ENCODE results near the gene SH3BP5L. TPM values are rescaled to one million over a fixed set of nuclear protein-coding genes. Genes with fewer than 3 reads are reported as not detected.

The SH3BP5L gene
- total and polyA plus RNA-seq, 2 experiments from 2014 or later = 6.5 to 17.2 TPM

- no peak overlapping the region for H3K4me2 ChIP-seq
- 97% methylated on average over 8 of the region's 8 CpGs for WGBS (ENCODE audit: low lambda C conversion rate, missing lambda C conversion rate)
- H3K9me2 ChIP-seq (replicated peaks; ENCODE audit: insufficient read depth) = no peaks in the 10 kb centered on the region
- H2AFZ ChIP-seq = no peak overlapping the region
- H3K36me3 ChIP-seq (replicated peaks; ENCODE audit: insufficient read depth, low read depth) = no peaks in the 10 kb centered on the region
- no peaks in the 10 kb centered on the region for H3K9me3 ChIP-seq (ENCODE audit: low read depth)
- no peaks in the 10 kb centered on the region for H4K20me1 ChIP-seq (ENCODE audit: insufficient read depth, poor library complexity, severe bottlenecking)
- no peaks in the 10 kb centered on the region for H3K4me1 ChIP-seq (ENCODE audit: insufficient read depth)
- no peak overlapping the region for H3K27ac ChIP-seq
- H3K4me3 ChIP-seq = no peak overlapping the region
- no peaks in the 10 kb centered on the region for H3K27me3 ChIP-seq
- H3K79me2 ChIP-seq = peaks cover 9% of the 10 kb centered on the region
- TF ChIP-seq EZH2phosphoT487 (IDR thresholded peaks at IDR 0.05; ENCODE audit: low read depth, severe bottlenecking, unreplicated experiment) = no peak
- no peak for TF ChIP-seq EZH2 (IDR thresholded peaks at IDR 0.05; ENCODE audit: borderline replicate concordance)
- TF ChIP-seq, protein P1, sequence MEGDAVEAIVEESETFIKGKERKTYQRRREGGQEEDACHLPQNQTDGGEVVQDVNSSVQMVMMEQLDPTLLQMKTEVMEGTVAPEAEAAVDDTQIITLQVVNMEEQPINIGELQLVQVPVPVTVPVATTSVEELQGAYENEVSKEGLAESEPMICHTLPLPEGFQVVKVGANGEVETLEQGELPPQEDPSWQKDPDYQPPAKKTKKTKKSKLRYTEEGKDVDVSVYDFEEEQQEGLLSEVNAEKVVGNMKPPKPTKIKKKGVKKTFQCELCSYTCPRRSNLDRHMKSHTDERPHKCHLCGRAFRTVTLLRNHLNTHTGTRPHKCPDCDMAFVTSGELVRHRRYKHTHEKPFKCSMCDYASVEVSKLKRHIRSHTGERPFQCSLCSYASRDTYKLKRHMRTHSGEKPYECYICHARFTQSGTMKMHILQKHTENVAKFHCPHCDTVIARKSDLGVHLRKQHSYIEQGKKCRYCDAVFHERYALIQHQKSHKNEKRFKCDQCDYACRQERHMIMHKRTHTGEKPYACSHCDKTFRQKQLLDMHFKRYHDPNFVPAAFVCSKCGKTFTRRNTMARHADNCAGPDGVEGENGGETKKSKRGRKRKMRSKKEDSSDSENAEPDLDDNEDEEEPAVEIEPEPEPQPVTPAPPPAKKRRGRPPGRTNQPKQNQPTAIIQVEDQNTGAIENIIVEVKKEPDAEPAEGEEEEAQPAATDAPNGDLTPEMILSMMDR (IDR thresholded peaks at IDR 0.05; ENCODE audit: poor library complexity) = no peak
- no peak for DNase-seq (ENCODE audit: low spot score)
Measured at GRCh38 chr1:248848602-248849001, 22.9 kb upstream of the SH3BP5L start.

DNA sequence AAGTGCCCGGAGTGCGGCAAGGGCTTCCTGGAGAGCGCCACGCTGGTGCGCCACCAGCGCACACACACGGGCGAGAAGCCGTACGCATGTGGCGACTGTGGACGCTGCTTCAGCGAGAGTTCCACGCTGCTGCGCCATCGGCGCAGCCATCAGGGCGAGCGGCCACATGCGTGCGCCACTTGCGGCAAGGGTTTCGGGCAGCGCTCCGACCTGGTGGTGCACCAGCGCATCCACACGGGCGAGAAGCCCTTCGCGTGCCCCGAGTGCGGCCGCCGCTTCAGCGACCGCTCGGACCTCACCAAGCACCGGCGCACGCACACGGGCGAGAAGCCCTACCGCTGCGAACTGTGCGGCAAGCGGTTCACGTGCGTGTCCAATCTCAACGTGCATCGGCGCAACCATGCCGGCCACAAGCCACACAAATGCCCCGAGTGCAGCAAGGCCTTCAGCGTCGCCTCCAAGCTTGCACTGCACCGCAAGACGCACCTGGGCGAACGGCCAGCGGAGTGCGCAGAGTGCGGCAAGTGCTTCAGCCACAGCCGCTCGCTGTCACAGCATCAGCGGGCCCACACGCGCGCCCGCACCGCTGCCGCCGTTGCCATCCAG lies 22.3 kb upstream of the SH3BP5L start:
- TF ChIP-seq EZH2 (IDR thresholded peaks at IDR 0.05; ENCODE audit: borderline replicate concordance) = no peak
- TF ChIP-seq, protein P1 (IDR thresholded peaks at IDR 0.05; ENCODE audit: poor library complexity) = no peak
- TF ChIP-seq EZH2phosphoT487 (IDR thresholded peaks at IDR 0.05; ENCODE audit: low read depth, severe bottlenecking, unreplicated experiment) = no peak
- no peak for DNase-seq (ENCODE audit: low spot score)
- Histone ChIP-seq H3K4me2 (no peak overlapping the region), H3K36me3 (replicated peaks; ENCODE audit: insufficient read depth, low read depth) (no peaks in the 10 kb centered on the region), H3K9me3 (ENCODE audit: low read depth) (no peaks in the 10 kb centered on the region), H3K27ac (no peak overlapping the region), H3K4me1 (ENCODE audit: insufficient read depth) (no peaks in the 10 kb centered on the region), H3K79me2 (peaks cover 14% of the 10 kb centered on the region), H4K20me1 (ENCODE audit: insufficient read depth, poor library complexity, severe bottlenecking) (peaks cover 3% of the 10 kb centered on the region), H3K27me3 (no peaks in the 10 kb centered on the region), H2AFZ (no peak overlapping the region), H3K4me3 (no peak overlapping the region), H3K9me2 (replicated peaks; ENCODE audit: insufficient read depth) (no peaks in the 10 kb centered on the region)
- 98% methylated on average over 55 of the region's 72 CpGs for WGBS (ENCODE audit: low lambda C conversion rate, missing lambda C conversion rate)

DNA sequence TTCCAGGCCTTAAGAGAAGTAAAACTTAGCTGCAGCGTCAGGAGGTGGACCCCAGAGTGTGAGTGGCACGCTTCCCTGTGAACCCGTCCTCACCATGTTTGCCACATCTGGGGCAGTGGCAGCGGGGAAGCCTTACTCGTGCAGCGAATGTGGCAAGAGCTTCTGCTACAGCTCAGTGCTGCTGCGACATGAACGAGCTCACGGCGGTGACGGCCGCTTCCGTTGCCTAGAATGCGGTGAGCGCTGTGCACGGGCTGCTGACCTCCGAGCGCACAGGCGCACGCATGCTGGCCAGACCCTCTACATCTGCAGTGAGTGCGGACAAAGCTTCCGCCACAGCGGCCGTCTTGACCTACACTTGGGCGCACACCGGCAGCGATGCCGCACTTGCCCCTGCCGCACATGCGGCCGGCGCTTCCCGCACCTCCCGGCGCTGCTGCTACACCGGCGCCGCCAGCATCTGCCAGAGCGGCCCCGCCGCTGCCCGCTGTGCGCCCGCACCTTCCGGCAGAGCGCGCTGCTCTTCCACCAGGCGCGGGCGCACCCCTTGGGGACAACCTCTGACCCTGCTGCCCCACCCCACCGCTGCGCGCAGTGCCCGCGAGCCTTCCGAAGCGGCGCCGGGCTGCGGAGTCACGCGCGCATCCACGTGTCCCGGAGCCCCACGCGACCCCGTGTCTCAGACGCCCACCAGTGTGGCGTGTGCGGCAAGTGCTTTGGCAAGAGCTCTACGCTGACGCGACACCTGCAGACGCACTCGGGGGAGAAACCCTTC lies 21.7 kb upstream of the SH3BP5L start:
- Histone ChIP-seq H2AFZ (no peak overlapping the region), H3K27ac (no peak overlapping the region), H3K79me2 (peaks cover 19% of the 10 kb centered on the region), H3K4me1 (ENCODE audit: insufficient read depth) (no peaks in the 10 kb centered on the region), H3K9me2 (replicated peaks; ENCODE audit: insufficient read depth) (no peaks in the 10 kb centered on the region), H3K27me3 (no peaks in the 10 kb centered on the region), H3K4me2 (no peak overlapping the region), H3K9me3 (ENCODE audit: low read depth) (no peaks in the 10 kb centered on the region), H4K20me1 (ENCODE audit: insufficient read depth, poor library complexity, severe bottlenecking) (peaks cover 5% of the 10 kb centered on the region), H3K4me3 (no peak overlapping the region), H3K36me3 (replicated peaks; ENCODE audit: insufficient read depth, low read depth) (no peaks in the 10 kb centered on the region)
- 99% methylated on average over 54 of the region's 76 CpGs for WGBS (ENCODE audit: low lambda C conversion rate, missing lambda C conversion rate)
- DNase-seq (ENCODE audit: low spot score) = no peak
- TF ChIP-seq EZH2phosphoT487 (IDR thresholded peaks at IDR 0.05; ENCODE audit: low read depth, severe bottlenecking, unreplicated experiment) (no peak), EZH2 (IDR thresholded peaks at IDR 0.05; ENCODE audit: borderline replicate concordance) (no peak)
- TF ChIP-seq, protein P1 (IDR thresholded peaks at IDR 0.05; ENCODE audit: poor library complexity) = no peak
